Osteoblast (primary cell): ENCODE measurements around the gene GATAD1. TPM values are rescaled to one million over a fixed set of nuclear protein-coding genes. Genes with fewer than 3 reads are reported as not detected.

Source experiments
- DNase-seq: peaks from one replicate; pipeline ENCODE4 v3.0.0; 2011; ENCODE audit warnings: low spot score, mixed read lengths; ENCODE audit not compliant: insufficient read length; ENCODE audit errors: missing footprints
- H2AFZ ChIP-seq: 2 replicates; pipeline ENCODE4 v1.6.0; 2011; ENCODE audit warnings: mild to moderate bottlenecking, low read length
- H3K27ac ChIP-seq: 2 replicates; pipeline ENCODE4 v1.5.1; 2011; ENCODE audit warnings: mild to moderate bottlenecking, low read depth, low read length, moderate library complexity
- H3K27me3 ChIP-seq: 2 replicates; pipeline ENCODE4 v1.6.0; 2012; ENCODE audit warnings: mild to moderate bottlenecking, control low read depth, inconsistent platforms, low read length, moderate library complexity; ENCODE audit not compliant: insufficient read depth
- H3K36me3 ChIP-seq: 2 replicates; pipeline ENCODE4 v1.5.1; 2011; ENCODE audit warnings: mild to moderate bottlenecking, low read length, control low read depth, moderate library complexity; ENCODE audit not compliant: insufficient read depth
- H3K4me1 ChIP-seq: 2 replicates; pipeline ENCODE4 v1.5.1; 2011; ENCODE audit warnings: mild to moderate bottlenecking, low read length, control low read depth, moderate library complexity; ENCODE audit not compliant: insufficient read depth
- H3K4me2 ChIP-seq: 2 replicates; pipeline ENCODE4 v1.6.0; 2011; ENCODE audit warnings: mild to moderate bottlenecking, low read length; ENCODE audit not compliant: insufficient read depth
- H3K4me3 ChIP-seq: fragments of 200-600 bp; sonication (generic); 3 replicates; pipeline ENCODE4 v1.5.1; 2012; ENCODE audit warnings: mild to moderate bottlenecking, low read length, inconsistent platforms; ENCODE audit not compliant: insufficient read depth
- H3K79me2 ChIP-seq: 2 replicates; pipeline ENCODE4 v1.6.0; 2012; ENCODE audit warnings: mild to moderate bottlenecking, low read length, control low read depth, inconsistent platforms; ENCODE audit not compliant: insufficient read depth
- H3K9me3 ChIP-seq: 2 replicates; pipeline ENCODE4 v1.5.1; 2011; ENCODE audit warnings: low read depth, low read length, control low read depth
- H4K20me1 ChIP-seq: 2 replicates; pipeline ENCODE4 v1.6.0; 2012; ENCODE audit warnings: mild to moderate bottlenecking, low read length, control low read depth; ENCODE audit not compliant: insufficient read depth
- total RNA-seq: library from RNA; depleted of rRNA; stranded (reverse); fragments of >200 nt; gene quantifications from 2 replicates; pipeline ENCODE4 v1.2.3, GENCODE V29; 2012
- TF ChIP-seq, protein P1 (sequence below): IDR thresholded peaks from 2 replicates; pipeline ENCODE4 v1.5.1; 2011; ENCODE audit warnings: mild to moderate bottlenecking, low read depth, low read length, moderate library complexity; ENCODE audit errors: extremely low read depth

GATAD1 gene
- total RNA-seq, 1 donor: 42.7 TPM

DNA sequence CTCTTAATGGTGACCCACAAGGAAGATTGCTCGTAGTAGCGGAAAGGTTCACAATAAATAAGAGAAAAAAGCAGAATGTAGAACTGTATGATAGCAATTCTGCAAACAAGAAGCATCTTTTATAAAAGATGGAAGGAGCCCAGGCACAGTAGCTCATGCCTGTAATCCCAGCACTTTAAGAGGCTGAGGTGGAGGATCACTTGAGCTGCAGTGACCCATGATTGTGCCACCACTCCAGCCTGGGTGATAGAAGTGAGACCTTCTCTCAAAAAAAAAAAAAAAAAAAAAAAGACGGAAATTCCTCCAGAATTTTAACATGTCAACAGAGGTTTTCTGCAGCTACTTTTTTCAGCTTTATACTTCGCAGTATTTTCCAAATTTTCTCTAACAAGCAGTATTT is 13.2 kb downstream of the GATAD1 start:
- Histone ChIP-seq H3K79me2 (no peaks in the 10 kb centered on the region), H3K27me3 (no peaks in the 10 kb centered on the region), H3K4me1 (no peaks in the 10 kb centered on the region), H3K4me3 (no peak overlapping the region), H2AFZ (no peak overlapping the region), H3K27ac (no peak overlapping the region), H4K20me1 (no peaks in the 10 kb centered on the region), H3K36me3 (peaks cover 19% of the 10 kb centered on the region), H3K9me3 (no peaks in the 10 kb centered on the region), H3K4me2 (no peak overlapping the region)
- no peak for DNase-seq
- TF ChIP-seq, protein P1, sequence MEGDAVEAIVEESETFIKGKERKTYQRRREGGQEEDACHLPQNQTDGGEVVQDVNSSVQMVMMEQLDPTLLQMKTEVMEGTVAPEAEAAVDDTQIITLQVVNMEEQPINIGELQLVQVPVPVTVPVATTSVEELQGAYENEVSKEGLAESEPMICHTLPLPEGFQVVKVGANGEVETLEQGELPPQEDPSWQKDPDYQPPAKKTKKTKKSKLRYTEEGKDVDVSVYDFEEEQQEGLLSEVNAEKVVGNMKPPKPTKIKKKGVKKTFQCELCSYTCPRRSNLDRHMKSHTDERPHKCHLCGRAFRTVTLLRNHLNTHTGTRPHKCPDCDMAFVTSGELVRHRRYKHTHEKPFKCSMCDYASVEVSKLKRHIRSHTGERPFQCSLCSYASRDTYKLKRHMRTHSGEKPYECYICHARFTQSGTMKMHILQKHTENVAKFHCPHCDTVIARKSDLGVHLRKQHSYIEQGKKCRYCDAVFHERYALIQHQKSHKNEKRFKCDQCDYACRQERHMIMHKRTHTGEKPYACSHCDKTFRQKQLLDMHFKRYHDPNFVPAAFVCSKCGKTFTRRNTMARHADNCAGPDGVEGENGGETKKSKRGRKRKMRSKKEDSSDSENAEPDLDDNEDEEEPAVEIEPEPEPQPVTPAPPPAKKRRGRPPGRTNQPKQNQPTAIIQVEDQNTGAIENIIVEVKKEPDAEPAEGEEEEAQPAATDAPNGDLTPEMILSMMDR: no peak

DNA sequence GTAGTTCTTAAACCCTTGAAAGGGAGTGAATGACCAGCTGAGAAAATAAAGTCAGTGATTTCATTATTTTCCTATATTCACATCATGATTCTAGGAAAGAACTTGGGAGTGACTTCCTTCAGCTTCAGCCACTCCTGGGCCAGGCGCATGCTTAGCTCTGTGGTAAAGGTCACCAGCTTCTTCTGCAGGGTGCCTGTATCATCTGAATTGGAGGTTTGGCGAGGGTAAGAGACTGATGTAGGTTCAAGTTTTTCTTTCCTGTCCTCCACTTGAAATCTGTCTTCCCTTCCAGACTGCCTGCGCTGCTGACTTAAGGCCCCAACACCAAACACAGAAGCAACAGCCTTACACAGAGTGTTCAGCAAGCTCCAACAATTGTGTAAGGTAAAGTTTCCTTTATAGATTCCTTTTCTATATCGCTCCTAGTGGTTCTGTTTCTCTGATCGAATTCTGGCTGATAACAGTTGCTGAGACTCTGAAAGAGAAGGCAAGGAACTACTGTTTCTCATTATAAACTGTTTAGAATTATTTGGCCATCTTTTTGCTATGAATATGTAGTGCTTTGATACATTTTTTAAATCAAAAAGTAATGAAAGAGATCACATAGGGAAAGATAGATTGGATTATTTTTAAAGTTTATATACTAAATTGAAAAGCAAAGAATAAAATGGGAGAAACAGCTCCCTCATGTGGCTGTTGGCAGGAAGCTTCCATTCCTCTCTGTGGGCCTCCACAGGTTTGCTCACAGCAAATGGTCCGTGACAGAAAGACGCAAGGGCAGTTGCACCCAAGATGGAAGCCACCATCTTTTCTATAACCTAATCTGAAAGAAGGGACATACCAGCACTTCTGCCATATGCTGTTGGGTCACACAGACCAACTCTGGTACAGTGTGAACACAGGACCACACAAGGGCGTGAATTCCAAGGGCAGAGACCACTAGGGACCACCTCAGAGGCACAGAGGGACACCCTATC is 14.0 kb downstream of the GATAD1 start:
- no peaks in the 10 kb centered on the region for H3K9me3 ChIP-seq
- no peaks in the 10 kb centered on the region for H3K27me3 ChIP-seq
- no peak overlapping the region for H3K27ac ChIP-seq
- H2AFZ ChIP-seq: peak overlapping the region; percentile 79
- no peaks in the 10 kb centered on the region for H4K20me1 ChIP-seq
- no peaks in the 10 kb centered on the region for H3K79me2 ChIP-seq
- DNase-seq: peak; percentile 77
- TF ChIP-seq, protein P1: peak; percentile 93
- no peaks in the 10 kb centered on the region for H3K4me1 ChIP-seq
- H3K4me3 ChIP-seq: no peak overlapping the region
- peaks cover 11% of the 10 kb centered on the region for H3K36me3 ChIP-seq
- peak overlapping the region; percentile 60 for H3K4me2 ChIP-seq

DNA sequence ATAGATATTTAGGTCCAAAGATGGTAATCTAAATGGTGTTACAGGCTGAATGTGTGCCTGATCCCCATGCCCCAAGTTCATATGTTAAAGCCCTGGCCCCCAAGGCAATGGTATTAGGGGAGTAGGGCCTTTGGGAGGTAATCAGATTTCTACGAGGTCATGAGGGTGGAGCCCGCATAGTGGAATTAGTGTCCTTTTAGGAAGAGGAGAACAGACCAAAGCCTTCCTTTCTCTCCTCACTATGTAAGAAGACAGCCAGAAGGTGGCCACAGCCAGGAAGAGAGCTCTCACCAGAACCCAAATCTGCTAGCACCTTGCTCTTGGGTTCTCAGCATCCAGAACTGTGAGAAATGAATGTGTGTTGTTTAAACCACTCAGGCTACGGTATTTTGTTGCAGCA is 15.3 kb downstream of the GATAD1 start:
- Histone ChIP-seq H3K4me2 (no peak overlapping the region), H3K4me1 (no peaks in the 10 kb centered on the region), H3K27me3 (no peaks in the 10 kb centered on the region), H4K20me1 (no peaks in the 10 kb centered on the region), H3K79me2 (no peaks in the 10 kb centered on the region), H3K4me3 (no peak overlapping the region), H3K9me3 (no peaks in the 10 kb centered on the region), H3K27ac (no peak overlapping the region), H2AFZ (no peak overlapping the region), H3K36me3 (peaks cover 6% of the 10 kb centered on the region)
- TF ChIP-seq, protein P1: no peak
- DNase-seq: no peak

DNA sequence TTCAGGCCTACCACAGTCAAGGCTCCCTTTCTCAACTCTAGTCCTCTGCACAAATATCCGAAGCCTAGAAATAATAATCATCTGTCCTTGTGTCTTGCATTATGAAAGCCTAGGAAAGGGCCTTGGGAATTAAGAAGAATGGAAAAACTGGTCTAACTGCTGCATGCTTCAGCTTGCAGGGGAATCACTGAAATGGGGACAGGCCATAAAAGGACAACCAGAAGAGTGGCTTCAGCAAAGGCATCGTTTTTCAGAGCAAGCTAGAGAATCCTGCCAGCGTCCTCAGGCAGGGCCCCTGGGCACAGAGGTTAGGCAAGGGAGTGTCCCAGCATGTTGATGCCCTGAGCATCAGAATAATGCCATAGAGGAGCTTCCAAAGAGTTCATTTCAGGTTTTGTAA is 17.2 kb downstream of the GATAD1 start:
- Histone ChIP-seq H3K79me2 (no peaks in the 10 kb centered on the region), H4K20me1 (no peaks in the 10 kb centered on the region), H2AFZ (no peak overlapping the region), H3K36me3 (no peaks in the 10 kb centered on the region), H3K27me3 (no peaks in the 10 kb centered on the region), H3K4me2 (no peak overlapping the region), H3K4me1 (no peaks in the 10 kb centered on the region), H3K9me3 (no peaks in the 10 kb centered on the region), H3K4me3 (no peak overlapping the region), H3K27ac (no peak overlapping the region)
- TF ChIP-seq, protein P1: no peak
- DNase-seq: no peak
